GM12801 (cell line): ENCODE measurements around the gene TRAF3IP1.

Experiments used
- CTCF ChIP-seq: IDR thresholded peaks from one replicate; pipeline ENCODE4 v1.5.1; 2011; ENCODE audit warnings: control low read depth; ENCODE audit not compliant: insufficient read length; ENCODE audit errors: extremely low read depth

TRAF3IP1 gene

GRCh38 chr2:238279324-238279682, 41.0 kb upstream of the TRAF3IP1 start:
- TF ChIP-seq CTCF = no peak

DNA sequence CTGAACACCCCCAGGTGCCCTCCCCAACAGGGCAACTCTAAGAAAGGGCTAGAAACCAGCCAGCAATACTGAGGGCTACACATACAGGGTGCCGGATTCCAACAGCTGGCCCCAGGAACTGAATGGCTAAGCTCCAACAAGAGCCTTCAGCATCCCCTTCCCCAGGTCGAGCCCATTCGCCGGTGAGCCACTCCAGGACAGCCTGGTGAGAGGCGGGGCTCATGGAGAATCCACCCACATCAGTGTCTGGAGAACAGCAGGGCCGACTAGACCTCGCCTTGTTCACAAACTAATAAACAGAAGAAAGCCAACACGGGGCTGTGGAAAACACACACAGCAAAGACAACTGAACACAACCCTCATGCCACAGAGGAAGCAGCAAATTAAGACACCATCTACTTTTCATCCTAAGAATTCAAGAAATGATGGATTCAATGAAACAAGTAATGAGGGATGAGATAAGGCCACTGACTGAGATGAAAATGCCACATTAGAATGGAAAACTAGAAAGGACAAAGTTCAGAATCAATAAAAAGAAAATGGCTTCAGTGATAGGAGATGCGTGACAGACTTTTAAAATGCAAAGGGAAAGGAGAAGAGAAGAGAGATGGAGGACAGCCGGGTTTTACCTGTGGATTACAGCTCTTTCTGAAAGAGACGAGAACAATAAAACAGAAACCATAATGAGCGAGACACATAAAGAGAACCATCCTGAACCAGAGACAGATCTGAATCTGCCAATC, 40.1 kb upstream of the TRAF3IP1 start:
- TF ChIP-seq CTCF = no peak

DNA sequence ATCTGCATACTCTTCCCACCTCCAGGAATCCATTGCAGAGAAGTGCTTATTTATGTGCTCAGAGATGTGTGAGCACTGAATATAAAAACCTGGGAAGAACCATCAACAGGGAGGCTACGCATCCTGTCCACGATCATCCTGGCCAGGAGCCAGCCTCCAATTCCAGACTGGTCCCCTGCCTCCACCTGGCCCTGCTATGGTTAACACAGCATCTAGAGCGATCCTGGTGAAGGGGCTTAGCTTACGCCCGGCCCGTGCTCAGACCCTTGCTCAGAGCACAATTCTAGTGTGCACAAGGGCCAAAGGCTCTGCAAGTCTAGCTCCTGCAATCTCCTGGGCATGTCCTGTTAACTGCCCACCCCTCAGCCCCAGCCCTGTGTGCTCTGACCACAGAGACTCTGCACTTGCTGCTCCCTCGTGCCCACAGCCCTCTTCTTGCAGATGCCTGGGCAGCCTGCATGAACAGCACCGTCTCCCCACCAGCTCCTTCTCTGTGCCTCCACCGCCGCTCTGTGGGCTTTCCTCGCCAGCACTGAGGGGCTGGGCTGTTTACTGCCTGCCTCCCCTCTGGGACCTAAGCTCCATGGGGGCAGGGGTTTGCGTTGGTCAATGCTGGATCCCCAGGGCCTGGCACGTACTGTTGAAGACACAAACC, 38.4 kb upstream of the TRAF3IP1 start:
- TF ChIP-seq CTCF = no peak

GRCh38 chr2:238282861-238283738, 37.2 kb upstream of the TRAF3IP1 start:
- no peak for TF ChIP-seq CTCF

GRCh38 chr2:238284802-238285515, 35.4 kb upstream of the TRAF3IP1 start:
- no peak for TF ChIP-seq CTCF

DNA sequence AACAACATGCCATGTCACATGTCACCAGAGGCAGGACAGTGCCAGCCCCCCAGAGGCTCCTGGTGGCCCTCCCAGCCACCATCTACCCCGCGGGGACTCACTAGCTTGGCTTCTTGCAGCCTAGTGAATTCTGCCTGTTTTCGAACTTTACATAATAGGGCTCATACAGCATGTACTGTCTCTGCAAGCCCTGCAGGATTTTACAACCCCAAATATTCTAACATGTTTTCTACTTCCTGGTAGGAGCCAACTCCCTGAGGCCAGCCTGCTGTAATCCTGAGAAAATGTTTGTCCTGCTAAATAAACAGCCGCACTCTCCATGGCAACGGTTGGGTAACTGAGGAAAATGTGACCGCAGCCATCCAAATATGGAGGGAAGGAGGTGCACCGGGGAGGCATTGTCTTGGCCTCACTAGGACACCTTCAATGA, 34.6 kb upstream of the TRAF3IP1 start:
- TF ChIP-seq CTCF = no peak

DNA sequence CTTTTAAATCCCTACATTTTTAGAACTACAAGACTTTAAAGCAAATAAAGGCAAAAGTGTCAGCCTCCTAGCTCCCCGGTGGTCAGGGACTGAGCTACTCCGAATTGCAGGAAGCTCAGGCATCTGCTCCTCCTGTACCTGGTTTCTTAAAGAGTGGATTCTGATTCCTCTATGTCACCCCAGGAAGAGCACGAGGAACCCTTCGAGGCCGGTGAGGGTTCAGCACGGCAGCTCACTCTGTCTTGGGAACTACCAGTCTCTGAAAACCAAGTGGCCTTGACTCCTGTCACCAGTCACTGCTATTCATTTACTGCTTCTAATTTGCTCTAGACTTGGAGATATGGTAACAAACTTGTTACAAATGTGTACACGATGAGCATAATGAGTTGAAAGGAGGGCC, 34.2 kb upstream of the TRAF3IP1 start:
- no peak for TF ChIP-seq CTCF
